ENCODE results near the gene FTO.

FTO gene

GRCh38 chr16:53756275-53756996, 52.5 kb downstream of the FTO start:
- DNase-seq = no peak

GRCh38 chr16:53757971-53758609, 54.1 kb downstream of the FTO start:
- DNase-seq = no peak

GRCh38 chr16:53761962-53762703, 58.2 kb downstream of the FTO start:
- DNase-seq = no peak

- no peak for DNase-seq
Measured at GRCh38 chr16:53766304-53767016, 62.5 kb downstream of the FTO start.

- DNase-seq = no peak
Measured at GRCh38 chr16:53768167-53768566, 64.2 kb downstream of the FTO start.

GRCh38 chr16:53768593-53768992, 64.6 kb downstream of the FTO start:
- no peak for DNase-seq

GRCh38 chr16:53769185-53769584, 65.2 kb downstream of the FTO start:
- no peak for DNase-seq

- DNase-seq = no peak
Measured at GRCh38 chr16:53769787-53770186, 65.8 kb downstream of the FTO start.

- no peak for DNase-seq
Measured at GRCh38 chr16:53770641-53771040, 66.7 kb downstream of the FTO start.

GRCh38 chr16:53771655-53772497, 67.9 kb downstream of the FTO start:
- DNase-seq = no peak

GRCh38 chr16:53773150-53773846, 69.3 kb downstream of the FTO start:
- DNase-seq = peak; percentile 12

GRCh38 chr16:53773881-53774280, 69.9 kb downstream of the FTO start:
- DNase-seq = no peak

- DNase-seq = no peak
Measured at GRCh38 chr16:53775106-53775820, 71.3 kb downstream of the FTO start.

- no peak for DNase-seq
Measured at GRCh38 chr16:53775821-53776431, 72.0 kb downstream of the FTO start.

GRCh38 chr16:53779186-53779585, 75.2 kb downstream of the FTO start:
- no peak for DNase-seq

GRCh38 chr16:53780051-53780450, 76.1 kb downstream of the FTO start:
- no peak for DNase-seq

GRCh38 chr16:53781023-53781605, 77.2 kb downstream of the FTO start:
- DNase-seq = no peak

- no peak for DNase-seq
Measured at GRCh38 chr16:53782148-53782547, 78.2 kb downstream of the FTO start.

- DNase-seq = no peak
Measured at GRCh38 chr16:53784291-53784690, 80.3 kb downstream of the FTO start.

- DNase-seq = no peak
Measured at GRCh38 chr16:53785044-53785443, 81.1 kb downstream of the FTO start.
